HepG2 (cell line): ENCODE results near the gene DYDC2. TPM values are rescaled to one million over a fixed set of nuclear protein-coding genes. Genes with fewer than 3 reads are reported as not detected.

ENCODE experiments used
- ATF7 ChIP-seq, 2 experiments: fragments of 450-650 bp in 1 of 2; sonication (generic) in 1 of 2; formaldehyde crosslinking in 1 of 2; IDR thresholded peaks; 2 replicates each; pipeline versions ENCODE4 v1.4.0 to v1.6.1; 2016 to 2020; ENCODE audit warnings: antibody characterized with exemption in 1 of 2, mild to moderate bottlenecking in 1 of 2, missing genetic modification reagents in 1 of 2
- DNMT1 ChIP-seq: sonication (generic); formaldehyde crosslinking; IDR thresholded peaks from 2 replicates; pipeline ENCODE4 v1.5.1; 2020; ENCODE audit warnings: mild to moderate bottlenecking, missing genetic modification reagents
- FOXP1 ChIP-seq, 2 experiments: fragments of 450-650 bp in 1 of 2; IDR thresholded peaks; 2 replicates each; pipeline ENCODE4 v1.6.1; 2017 to 2018; ENCODE audit warnings: antibody characterized with exemption in 1 of 2
- HNRNPLL ChIP-seq: fragments of 200-400 bp; formaldehyde crosslinking; IDR thresholded peaks from 2 replicates; pipeline ENCODE4 v1.6.1; 2017; ENCODE audit warnings: mild to moderate bottlenecking, low read depth, low read length; ENCODE audit not compliant: poor library complexity, severe bottlenecking
- NONO ChIP-seq, 2 experiments: fragments of 450-650 bp in 1 of 2; sonication (generic) in 1 of 2; formaldehyde crosslinking in 1 of 2; IDR thresholded peaks in 1 of 2; conservative IDR thresholded peaks in 1 of 2; 2 replicates each; pipeline versions ENCODE4 v1.6.1 to v1.8.0; 2017 to 2022; ENCODE audit warnings: mild to moderate bottlenecking in 1 of 2, missing genetic modification reagents in 1 of 2, moderate library complexity in 1 of 2
- NR2F2 ChIP-seq: IDR thresholded peaks from 2 replicates; pipeline ENCODE4 v1.6.1; 2012; ENCODE audit warnings: low read depth, inconsistent platforms, borderline replicate concordance
- PRMT3 ChIP-seq: sonication (generic); formaldehyde crosslinking; IDR thresholded peaks from 2 replicates; pipeline ENCODE4 v1.8.1; 2022; ENCODE audit warnings: low read depth, mild to moderate bottlenecking, moderate library complexity, missing genetic modification reagents, borderline replicate concordance
- TCF7 ChIP-seq: sonication (generic); IDR thresholded peaks from 2 replicates; pipeline ENCODE4 v1.6.1; 2016; ENCODE audit warnings: antibody characterized with exemption, low read depth
- ZBTB21 ChIP-seq: sonication (generic); formaldehyde crosslinking; IDR thresholded peaks from 2 replicates; pipeline ENCODE4 v1.4.0; 2020; ENCODE audit warnings: missing genetic modification reagents
- ZBTB40 ChIP-seq, 2 experiments: fragments of 450-650 bp in 1 of 2; sonication (generic) in 1 of 2; formaldehyde crosslinking in 1 of 2; IDR thresholded peaks; 2 replicates each; pipeline versions ENCODE4 v1.6.1 to v1.8.0; 2016 to 2022; ENCODE audit warnings: antibody characterized with exemption in 1 of 2, mild to moderate bottlenecking in 1 of 2, missing genetic modification reagents in 1 of 2
- ZFX ChIP-seq: sonication (generic); formaldehyde crosslinking; IDR thresholded peaks from 2 replicates; pipeline ENCODE4 v1.4.0; 2020; ENCODE audit warnings: mild to moderate bottlenecking, low read depth, missing genetic modification reagents, moderate library complexity
- ZMYM3 ChIP-seq: sonication (generic); formaldehyde crosslinking; IDR thresholded peaks from 2 replicates; pipeline ENCODE4 v1.5.1; 2020; ENCODE audit warnings: mild to moderate bottlenecking, missing genetic modification reagents
- ZNF280D ChIP-seq: sonication (generic); formaldehyde crosslinking; IDR thresholded peaks from 2 replicates; pipeline ENCODE4 v1.5.1; 2020; ENCODE audit warnings: mild to moderate bottlenecking, missing genetic modification reagents
- ZNF414 ChIP-seq: sonication (generic); formaldehyde crosslinking; IDR thresholded peaks from 2 replicates; pipeline ENCODE4 v1.5.0; 2020; ENCODE audit warnings: missing genetic modification reagents
- ZNF430 ChIP-seq: sonication (generic); formaldehyde crosslinking; IDR thresholded peaks from 2 replicates; pipeline ENCODE4 v1.9.0; 2021; ENCODE audit warnings: mild to moderate bottlenecking, missing genetic modification reagents
- ZNF460 ChIP-seq: sonication (generic); formaldehyde crosslinking; IDR thresholded peaks from 2 replicates; pipeline ENCODE4 v1.5.1; 2020; ENCODE audit warnings: missing genetic modification reagents, mild to moderate bottlenecking, borderline replicate concordance
- ZSCAN12 ChIP-seq: sonication (generic); formaldehyde crosslinking; IDR thresholded peaks from 2 replicates; pipeline ENCODE4 v1.9.0; 2021; ENCODE audit warnings: mild to moderate bottlenecking, missing genetic modification reagents
- polyA plus RNA-seq, 8 experiments: library from polyadenylated mRNA; depleted of rRNA in 3 of 8; stranded (reverse) in 7 of 8; unstranded in 1 of 8; fragments of >200 nt; fragmentation: Illumina TruSeq in 4 of 8; extraction: Trizol in 4 of 8; gene quantifications; 2 replicates each; pipeline versions ENCODE4 v1.2.1 to v1.2.3, GENCODE V29; 2011 to 2016; ENCODE audit warnings: low read depth in 4 of 8, missing spikeins in 1 of 8, mixed read lengths in 1 of 8; ENCODE audit not compliant: insufficient read depth in 1 of 8
- total RNA-seq, 5 experiments: library from RNA; depleted of rRNA; stranded (reverse); fragments of >200 nt; fragmentation: Illumina TruSeq; extraction: Trizol; gene quantifications; 2 replicates each; pipeline ENCODE4 v1.2.3, GENCODE V29; 2016; ENCODE audit warnings: low read depth in 1 of 5

The DYDC2 gene
- total and polyA plus RNA-seq, 2 of the 13 experiments (the other 11 are each of a cell fraction or from before 2014, with no cell fraction given), result 0.98 to 2.3 TPM

- TF ChIP-seq ZNF414, result no peak
- TF ChIP-seq NR2F2, result no peak
- TF ChIP-seq ZSCAN12 (CRISPR knock-in tag), result no peak
- no peak for TF ChIP-seq ZNF460 (CRISPR knock-in tag)
- no peak for TF ChIP-seq FOXP1 (IDR thresholded peaks at IDR 0.05)
- no peak for TF ChIP-seq FOXP1 (CRISPR knock-in tag; IDR thresholded peaks at IDR 0.05)
- no peak for TF ChIP-seq DNMT1 (CRISPR knock-in tag)
- TF ChIP-seq ZMYM3 (CRISPR knock-in tag), result peak; percentile 36; the same call in 1 of the 2 replicates
- TF ChIP-seq PRMT3 (CRISPR knock-in tag), result no peak
- TF ChIP-seq HNRNPLL, result no peak
- TF ChIP-seq NONO (IDR thresholded peaks at IDR 0.05), result no peak
- no peak for TF ChIP-seq NONO (CRISPR knock-in tag; conservative IDR thresholded peaks at IDR 0.05)
- no peak for TF ChIP-seq ATF7 (IDR thresholded peaks at IDR 0.05)
- no peak for TF ChIP-seq ATF7 (CRISPR knock-in tag; IDR thresholded peaks at IDR 0.05)
- TF ChIP-seq ZNF280D, result no peak
- TF ChIP-seq ZBTB40 (IDR thresholded peaks at IDR 0.05), result no peak
- no peak for TF ChIP-seq ZBTB40 (CRISPR knock-in tag; IDR thresholded peaks at IDR 0.05)
- TF ChIP-seq ZNF430 (CRISPR knock-in tag), result no peak
- TF ChIP-seq ZFX (CRISPR knock-in tag), result peak; percentile 79; the same call in 1 of the 2 replicates
- no peak for TF ChIP-seq TCF7
- TF ChIP-seq ZBTB21 (CRISPR knock-in tag), result no peak
Measured at GRCh38 chr10:80411267-80411668, 54.7 kb downstream of the DYDC2 start (continued).
